Measurements from ENCODE around the gene BSND. TPM values are rescaled to one million over a fixed set of nuclear protein-coding genes. Genes with fewer than 3 reads are reported as not detected.

Gene BSND
- total and polyA plus RNA-seq, 9 of the 15 experiments (the other 6 are each of a cell fraction or from before 2014, with no cell fraction given), result not detected

- TF ChIP-seq E2F8 (IDR thresholded peaks at IDR 0.05; ENCODE audit: low read depth, partially characterized antibody), result no peak
- TF ChIP-seq ID3 (CRISPR knock-in tag; IDR thresholded peaks at IDR 0.05), result no peak
- TF ChIP-seq ID3 (tag; IDR thresholded peaks at IDR 0.05), result no peak
- peak in 1 of 2 experiments; percentile 74; a peak in 1 of 3 replicates for TF ChIP-seq CBX3 (IDR thresholded peaks at IDR 0.05; ENCODE audit: borderline replicate concordance in 1 of 2, low read length in 2 of 2)
- peak; percentile 69; the same call in 1 of the 2 replicates for TF ChIP-seq HDAC2 (IDR thresholded peaks at IDR 0.05)
- no peak for TF ChIP-seq TRIM28 (IDR thresholded peaks at IDR 0.05)
- TF ChIP-seq NCOA6 (IDR thresholded peaks at IDR 0.05), result no peak
- TF ChIP-seq TCFL5 (CRISPR knock-in tag; conservative IDR thresholded peaks at IDR 0.05), result no peak
- no peak for TF ChIP-seq PCBP1 (IDR thresholded peaks at IDR 0.05; ENCODE audit: low read depth, low read length, poor library complexity, severe bottlenecking)
- TF ChIP-seq ATF1 (CRISPR knock-in tag; IDR thresholded peaks at IDR 0.05), result no peak
- TF ChIP-seq ATF1 (tag; IDR thresholded peaks at IDR 0.05), result no peak
- 0 out of 2 replicates have a peak, but pooled peaks have one; percentile 34 for TF ChIP-seq ZNF511 (CRISPR knock-in tag; IDR thresholded peaks at IDR 0.05)
- TF ChIP-seq AFF4 (CRISPR knock-in tag; IDR thresholded peaks at IDR 0.05), result no peak
- TF ChIP-seq MLX (CRISPR knock-in tag; conservative IDR thresholded peaks at IDR 0.05), result no peak
- TF ChIP-seq ZNF586 (CRISPR knock-in tag; conservative IDR thresholded peaks at IDR 0.05), result no peak
- TF ChIP-seq PHF20 (IDR thresholded peaks at IDR 0.05; ENCODE audit: partially characterized antibody), result no peak
- TF ChIP-seq SLC30A9 (CRISPR knock-in tag; IDR thresholded peaks at IDR 0.05), result no peak
- no peak for TF ChIP-seq C11orf30 (IDR thresholded peaks at IDR 0.05; ENCODE audit: low read depth)
- no peak for TF ChIP-seq CREB3 (tag; conservative IDR thresholded peaks at IDR 0.05; ENCODE audit: low read depth)
- no peak for TF ChIP-seq ZNF184 (CRISPR knock-in tag; IDR thresholded peaks at IDR 0.05)
- TF ChIP-seq ZNF232 (CRISPR knock-in tag; IDR thresholded peaks at IDR 0.05), result no peak
These were observed 2.3 kb upstream of the BSND start (continued) for GRCh38 chr1:54996359-54996868.
